Kidney capillary endothelial cell (primary cell): ENCODE measurements around the gene KRT7.

Experiments
- DNase-seq: peaks from one replicate; pipeline ENCODE4 v3.0.0-alpha.2; 2018; ENCODE audit warnings: low spot score

KRT7 gene

GRCh38 chr12:52211716-52212585 is 21.1 kb upstream of the KRT7 start:
- DNase-seq: no peak

GRCh38 chr12:52212701-52213563 is 20.1 kb upstream of the KRT7 start:
- DNase-seq: no peak

GRCh38 chr12:52213564-52214420 is 19.3 kb upstream of the KRT7 start:
- peak; percentile 91 for DNase-seq

- DNase-seq: no peak
Observed at GRCh38 chr12:52214421-52214802, 18.6 kb upstream of the KRT7 start.

- peak; percentile 93 for DNase-seq
Observed at GRCh38 chr12:52215587-52216031, 17.4 kb upstream of the KRT7 start.

- DNase-seq: no peak
Observed at GRCh38 chr12:52216100-52216499, 16.9 kb upstream of the KRT7 start.

GRCh38 chr12:52216807-52217206 is 16.2 kb upstream of the KRT7 start:
- no peak for DNase-seq

- no peak for DNase-seq
Observed at GRCh38 chr12:52217223-52217622, 15.8 kb upstream of the KRT7 start.

GRCh38 chr12:52218001-52218400 is 15.0 kb upstream of the KRT7 start:
- DNase-seq: no peak

GRCh38 chr12:52220477-52220876 is 12.6 kb upstream of the KRT7 start:
- no peak for DNase-seq

GRCh38 chr12:52221070-52221781 is 11.8 kb upstream of the KRT7 start:
- no peak for DNase-seq

GRCh38 chr12:52221912-52222457 is 11.1 kb upstream of the KRT7 start:
- DNase-seq: no peak

- no peak for DNase-seq
Observed at GRCh38 chr12:52222692-52223091, 10.4 kb upstream of the KRT7 start.

GRCh38 chr12:52223406-52224039 is 9.5 kb upstream of the KRT7 start:
- no peak for DNase-seq

- no peak for DNase-seq
Observed at GRCh38 chr12:52224151-52224550, 8.9 kb upstream of the KRT7 start.

GRCh38 chr12:52225752-52226151 is 7.3 kb upstream of the KRT7 start:
- no peak for DNase-seq

GRCh38 chr12:52226446-52226845 is 6.6 kb upstream of the KRT7 start:
- DNase-seq: no peak

GRCh38 chr12:52227606-52228166 is 5.4 kb upstream of the KRT7 start:
- no peak for DNase-seq

- DNase-seq: no peak
Observed at GRCh38 chr12:52228366-52228765, 4.7 kb upstream of the KRT7 start.

GRCh38 chr12:52228931-52229330 is 4.1 kb upstream of the KRT7 start:
- DNase-seq: no peak
